NCI-H128 (cell line): ENCODE results near the gene RHOBTB1.
"Not testable (repeated sequence)": the region's sequence is repeated elsewhere in the genome, so short reads cannot be mapped to it uniquely, and the experiment has no call there.

Experiments
- DNase-seq: peaks from one replicate; lab custom pipeline; 2025; ENCODE audit not compliant: unreplicated experiment; lab: John Stamatoyannopoulos, UW

RHOBTB1 gene

GRCh38 chr10:60869652-60870415, 74.2 kb downstream of the RHOBTB1 start:
- DNase-seq = no peak

- DNase-seq = no peak
Observed at GRCh38 chr10:60868946-60869345, 75.0 kb downstream of the RHOBTB1 start.

- no peak for DNase-seq
Observed at GRCh38 chr10:60865198-60865783, 78.7 kb downstream of the RHOBTB1 start.

GRCh38 chr10:60863796-60864195, 80.2 kb downstream of the RHOBTB1 start:
- no peak for DNase-seq

GRCh38 chr10:60862517-60862916, 81.5 kb downstream of the RHOBTB1 start:
- DNase-seq = no peak

- no peak for DNase-seq
Observed at GRCh38 chr10:60856405-60856804, 87.6 kb downstream of the RHOBTB1 start.

- DNase-seq = no peak
Observed at GRCh38 chr10:60853637-60854036, 90.3 kb downstream of the RHOBTB1 start.

- no peak for DNase-seq
Observed at GRCh38 chr10:60853107-60853506, 90.9 kb downstream of the RHOBTB1 start.

- no peak for DNase-seq
Observed at GRCh38 chr10:60849740-60850139, 94.2 kb downstream of the RHOBTB1 start.

- no peak for DNase-seq
Observed at GRCh38 chr10:60849217-60849616, 94.8 kb downstream of the RHOBTB1 start.

GRCh38 chr10:60848680-60849079, 95.3 kb downstream of the RHOBTB1 start:
- DNase-seq = no peak

- DNase-seq = no peak
Observed at GRCh38 chr10:60848126-60848525, 95.9 kb downstream of the RHOBTB1 start.

- DNase-seq = no peak
Observed at GRCh38 chr10:60846173-60846572, 97.8 kb downstream of the RHOBTB1 start.

- DNase-seq = no peak
Observed at GRCh38 chr10:60845038-60845437, 98.9 kb downstream of the RHOBTB1 start.

GRCh38 chr10:60842694-60843093, 101.3 kb downstream of the RHOBTB1 start:
- no peak for DNase-seq

- DNase-seq = not testable (repeated sequence)
Observed at GRCh38 chr10:60841227-60841626, 102.8 kb downstream of the RHOBTB1 start.

- no peak for DNase-seq
Observed at GRCh38 chr10:60835049-60835448, 108.9 kb downstream of the RHOBTB1 start.

GRCh38 chr10:60834401-60834800, 109.6 kb downstream of the RHOBTB1 start:
- no peak for DNase-seq

- not testable (repeated sequence) for DNase-seq
Observed at GRCh38 chr10:60832136-60832535, 111.8 kb downstream of the RHOBTB1 start.

- no peak for DNase-seq
Observed at GRCh38 chr10:60828489-60828852, 115.5 kb downstream of the RHOBTB1 start.

- no peak for DNase-seq
Observed at GRCh38 chr10:60827791-60828488, 116.0 kb downstream of the RHOBTB1 start.

- DNase-seq = no peak
Observed at GRCh38 chr10:60825520-60825919, 118.5 kb downstream of the RHOBTB1 start.
